Muscle of back (tissue), 11 donors: ENCODE measurements around the gene GRIPAP1. TPM values are rescaled to one million over a fixed set of nuclear protein-coding genes. Genes with fewer than 3 reads are reported as not detected.

ENCODE experiments used
- DNase-seq, 3 donors: peaks; one replicate each; pipeline versions ENCODE4 v3.0.0 to v3.0.0-alpha.2; 2013
- polyA plus RNA-seq, 10 donors: library from polyadenylated mRNA; unstranded; fragments of 120-200 nt; gene quantifications; one replicate each; pipeline ENCODE4 v1.2.1, GENCODE V29; 2013; ENCODE audit not compliant: insufficient read length in 10 of 10

Gene GRIPAP1
- polyA plus RNA-seq, 10 donors, result 16.9 to 34.3 (median 23.9) TPM

- no peak for DNase-seq
These were observed 41.8 kb downstream of the GRIPAP1 start for GRCh38 chrX:48960291-48960690.

- DNase-seq, result peak; percentile 33 to 76 (median 38)
These were observed 43.4 kb downstream of the GRIPAP1 start for GRCh38 chrX:48958635-48959094.

DNA sequence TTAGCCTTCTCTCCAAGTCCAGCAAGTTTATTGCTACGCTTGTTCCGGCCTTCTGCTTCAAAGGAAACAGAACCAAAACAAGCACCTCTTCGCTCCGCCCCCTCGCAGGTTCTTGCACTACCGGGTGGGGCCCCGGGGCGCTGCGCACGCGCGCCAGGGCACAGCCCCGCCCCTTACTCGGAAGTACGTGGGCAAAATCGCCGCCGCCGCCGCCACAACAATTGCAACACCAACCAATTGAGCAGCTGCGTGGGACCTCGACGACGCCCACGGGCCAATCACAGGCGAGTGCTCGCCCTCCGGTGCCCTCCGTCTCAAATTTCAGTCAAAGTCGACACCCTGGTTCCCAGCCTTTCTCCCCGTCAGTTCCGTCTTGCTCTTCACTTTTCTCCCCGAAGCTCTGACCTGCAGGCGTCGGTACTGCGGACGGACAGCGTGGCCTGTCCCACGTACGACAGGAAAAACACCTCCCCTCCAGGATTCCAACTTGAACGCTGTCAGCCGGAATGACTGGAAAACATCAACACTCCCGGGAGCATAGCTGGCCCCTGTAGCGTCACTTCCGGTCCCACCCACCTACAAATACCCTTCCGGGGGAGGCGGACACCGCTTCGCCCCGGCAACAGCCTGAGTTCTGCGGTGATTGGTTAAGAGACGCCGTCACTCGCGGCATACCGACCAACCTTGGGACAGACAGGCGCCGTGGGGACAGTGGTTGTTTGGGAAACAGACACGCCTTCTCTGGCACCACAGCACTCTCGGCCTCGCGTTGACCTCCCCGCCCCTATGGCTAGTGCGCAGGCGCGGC lies 44.0 kb downstream of the GRIPAP1 start:
- DNase-seq, result peak; percentile 95 to 98 (median 98)

DNA sequence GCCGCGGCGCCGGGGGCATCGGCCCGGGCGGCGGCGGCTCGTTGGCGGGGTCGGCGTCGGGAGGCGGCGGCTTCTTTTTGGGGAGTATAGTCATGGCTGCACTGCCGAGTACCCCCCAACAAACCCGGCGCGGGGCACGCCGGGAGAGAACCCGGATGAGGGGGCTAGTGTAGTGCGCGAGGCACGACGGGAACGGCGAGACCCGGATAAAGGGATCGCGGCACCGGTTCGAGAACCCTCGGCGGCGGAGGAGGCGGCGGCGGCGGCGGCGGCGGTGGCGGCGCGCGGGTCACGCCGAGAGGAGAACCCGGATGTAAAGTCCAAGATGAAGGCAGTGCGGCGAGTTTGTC lies 44.6 kb downstream of the GRIPAP1 start, which contains the start of gene OTUD5:
OTUD5 (minus strand) TSS at position 131 of the 350 bp plus-strand sequence; CDS start at position 94, 37 bp downstream.
- DNase-seq, result peak in 2 of 3 donors; percentile 52 to 69

GRCh38 chrX:48956728-48957414 lies 45.2 kb downstream of the GRIPAP1 start:
- DNase-seq, result no peak

GRCh38 chrX:48948589-48948988 lies 53.5 kb downstream of the GRIPAP1 start:
- DNase-seq, result no peak

DNA sequence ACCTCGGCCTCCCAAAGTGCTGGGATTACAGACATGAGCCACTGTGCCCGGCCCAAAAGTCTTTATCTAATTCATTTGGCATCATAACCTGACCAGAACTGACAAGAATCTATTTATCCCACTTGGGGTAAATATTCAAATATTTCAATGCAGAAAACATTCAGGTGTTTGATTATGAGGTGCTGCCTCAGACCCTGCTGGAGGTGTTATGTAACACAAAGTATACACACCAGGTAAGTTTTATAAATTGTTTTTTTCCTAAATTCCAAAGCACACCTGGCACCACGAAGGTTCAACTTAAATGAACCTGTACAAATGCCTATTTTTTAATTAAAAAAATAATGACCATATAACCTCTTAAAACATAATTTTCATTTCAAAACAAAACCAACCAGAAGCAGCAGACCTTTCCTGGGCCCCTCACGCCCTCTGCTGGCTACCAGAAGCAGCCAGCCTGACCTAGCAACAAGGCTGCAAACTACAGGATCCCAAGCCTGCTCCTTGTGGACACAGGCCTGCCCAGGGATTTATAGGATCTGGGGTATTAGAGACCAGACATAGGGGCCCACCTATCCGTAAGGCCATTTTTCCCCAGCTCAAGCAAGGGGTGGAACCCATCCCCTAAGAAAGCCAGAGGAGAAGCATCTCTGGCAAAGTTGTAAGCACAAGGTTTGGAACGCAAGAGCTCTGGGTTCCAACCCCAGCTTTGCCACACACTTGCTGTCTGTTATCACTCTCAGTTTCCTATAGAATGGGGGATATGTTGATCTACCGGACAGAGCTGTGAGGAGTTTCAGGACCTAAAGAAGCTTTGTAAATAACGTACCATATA lies 56.3 kb downstream of the GRIPAP1 start:
- DNase-seq, result peak; percentile 7 to 59 (median 40)

DNA sequence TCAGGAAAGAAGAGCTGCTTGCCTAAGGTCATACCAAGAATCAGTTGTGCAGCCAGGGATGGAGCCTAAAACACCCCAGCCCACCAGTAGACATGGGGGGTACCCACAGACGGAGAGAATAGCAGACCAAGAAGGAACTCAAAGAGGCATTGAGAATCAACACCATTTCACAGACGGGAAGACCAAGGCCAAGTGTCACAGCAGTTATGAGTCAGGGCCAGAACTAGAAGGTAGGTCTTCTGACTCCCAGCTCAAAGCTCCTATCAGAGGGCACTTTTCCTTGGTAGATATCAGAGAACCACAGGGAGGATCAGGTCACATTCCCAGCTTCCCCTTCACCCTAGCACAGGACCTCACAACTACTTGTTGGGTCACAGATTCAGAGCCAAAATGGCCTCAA lies 59.2 kb downstream of the GRIPAP1 start:
- no peak for DNase-seq

GRCh38 chrX:48940404-48940955 lies 61.6 kb downstream of the GRIPAP1 start:
- DNase-seq, result no peak

DNA sequence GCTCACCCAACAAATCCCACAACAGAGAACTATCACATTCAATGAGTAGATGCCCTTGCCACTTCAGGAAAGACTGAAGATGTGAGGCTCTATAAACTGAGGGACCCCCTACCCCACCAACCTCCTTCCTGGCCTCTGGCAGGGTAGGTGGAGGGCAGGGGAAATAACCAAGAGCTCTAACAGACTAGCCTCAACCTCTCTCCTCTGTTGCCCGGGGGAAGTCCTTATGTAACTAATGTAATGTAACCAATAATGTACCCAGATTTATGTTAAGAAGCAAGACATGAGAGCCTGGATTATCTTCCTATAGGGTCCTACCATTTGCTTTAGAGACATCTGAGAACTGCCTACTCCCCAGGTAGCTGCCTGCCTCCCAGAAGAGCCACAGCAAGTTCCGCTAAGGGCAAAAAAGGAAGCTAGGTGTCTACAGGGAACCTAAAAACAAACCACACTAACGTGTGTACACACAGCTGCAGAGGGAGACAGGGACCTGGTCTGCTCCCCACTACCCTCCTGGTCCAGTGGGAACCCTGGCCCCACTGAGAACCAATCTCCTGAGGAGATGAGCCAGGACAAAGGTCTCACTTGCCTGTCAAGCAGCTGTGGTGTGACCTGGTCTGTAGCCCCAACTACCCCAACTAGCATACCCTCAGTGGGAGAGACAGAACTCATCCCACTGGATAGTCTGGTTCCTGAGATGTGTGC lies 62.4 kb downstream of the GRIPAP1 start:
- no peak for DNase-seq

- no peak for DNase-seq
These were observed 63.2 kb downstream of the GRIPAP1 start for GRCh38 chrX:48938721-48939425.

DNA sequence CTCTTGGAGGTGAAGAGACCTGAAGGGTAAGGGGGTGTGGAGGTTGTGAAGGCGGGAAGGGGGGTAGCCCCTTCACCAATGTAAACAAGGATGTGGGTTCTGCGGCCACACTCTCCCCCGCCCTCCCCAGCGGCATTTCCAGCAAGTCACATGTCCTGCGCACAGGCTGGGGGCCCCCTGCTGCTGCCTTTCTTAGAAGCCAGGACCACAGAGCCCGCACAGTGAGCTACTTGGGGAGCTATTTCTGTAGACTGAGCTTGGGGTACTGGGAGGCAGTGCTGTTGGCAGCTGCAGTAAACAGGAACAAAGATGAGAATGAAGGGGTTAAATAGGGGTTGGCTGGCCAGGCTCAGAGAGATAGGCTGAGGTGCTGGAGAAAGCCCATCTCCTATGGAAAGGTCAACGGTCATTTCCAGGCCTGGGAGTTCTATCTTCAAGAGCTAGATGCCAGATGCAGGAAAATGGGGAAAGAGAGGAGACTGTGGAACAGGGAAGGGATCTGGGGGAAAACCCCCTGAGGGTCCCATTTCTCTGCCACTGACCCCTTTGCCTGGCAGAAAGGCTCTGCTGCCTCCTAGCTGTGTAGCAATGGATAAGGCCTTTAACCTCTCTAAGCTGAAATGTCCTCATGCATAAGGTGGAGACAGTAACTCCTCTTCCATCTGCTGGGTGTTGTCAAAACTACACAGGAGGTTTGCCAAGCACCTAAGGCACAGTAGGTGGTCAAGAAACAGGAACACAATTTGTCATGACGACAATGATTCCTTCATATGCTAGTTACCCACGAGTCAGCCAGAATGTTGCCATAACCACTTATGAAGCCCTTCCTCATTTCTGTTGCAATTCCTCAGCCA lies 64.8 kb downstream of the GRIPAP1 start:
- DNase-seq, result no peak

GRCh38 chrX:48936429-48937053 lies 65.5 kb downstream of the GRIPAP1 start:
- no peak for DNase-seq

- DNase-seq, result no peak
These were observed 66.8 kb downstream of the GRIPAP1 start for GRCh38 chrX:48935301-48935670.

DNA sequence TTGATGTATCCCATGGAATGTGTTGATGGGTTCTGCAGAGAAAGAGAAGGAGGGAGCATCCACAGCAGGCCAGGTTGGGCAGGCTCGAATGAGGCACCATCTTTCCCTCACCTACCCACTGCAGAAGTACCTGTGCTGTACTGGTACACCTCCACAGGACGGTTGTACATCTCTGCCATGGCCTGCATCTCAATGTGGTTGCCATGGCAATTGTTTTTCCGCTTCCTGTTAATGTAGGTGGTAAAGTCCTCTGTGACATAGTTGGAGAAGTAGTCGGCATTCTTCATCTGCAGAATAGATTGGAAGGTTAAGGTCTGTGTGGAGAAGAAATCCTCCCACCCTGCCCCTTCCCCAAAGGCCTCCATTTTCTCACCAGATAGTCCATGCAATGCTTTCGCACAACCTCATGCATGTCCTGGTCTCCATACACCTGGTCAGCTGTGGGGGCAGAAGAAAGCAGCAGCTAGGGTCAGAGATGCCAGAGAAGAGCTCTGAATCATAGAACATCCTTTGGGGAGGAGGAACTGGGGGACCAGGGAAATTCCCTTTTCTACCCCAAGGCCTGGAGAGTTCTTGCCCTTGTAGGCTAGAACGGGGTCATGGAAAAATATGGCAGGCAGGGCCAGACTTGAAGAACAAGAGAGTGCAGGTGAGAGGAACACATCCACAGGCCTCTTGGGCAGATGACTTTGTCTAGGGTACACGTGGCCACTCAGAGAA lies 67.3 kb downstream of the GRIPAP1 start:
- no peak for DNase-seq

GRCh38 chrX:48933757-48934156 lies 68.3 kb downstream of the GRIPAP1 start:
- no peak for DNase-seq

GRCh38 chrX:48927736-48928382 lies 74.2 kb downstream of the GRIPAP1 start:
- no peak for DNase-seq

DNA sequence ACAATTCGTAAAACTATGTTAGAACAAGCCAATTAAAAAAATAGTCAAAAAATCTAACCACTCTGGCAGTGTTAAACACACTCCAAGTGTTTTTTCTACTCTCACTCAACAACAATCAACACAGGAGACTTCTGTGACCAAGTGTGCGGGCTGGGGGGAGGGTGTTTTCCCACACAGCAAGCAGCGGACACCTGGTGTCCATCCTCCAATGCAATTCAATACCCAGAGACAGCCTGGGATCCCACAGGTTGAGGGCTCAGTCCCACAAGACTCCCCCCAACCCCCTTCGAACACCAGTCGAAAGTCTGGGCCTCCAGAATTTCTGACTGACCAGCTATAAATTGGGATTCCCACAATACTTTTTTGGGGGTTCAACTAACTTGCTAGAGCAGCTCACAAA lies 74.9 kb downstream of the GRIPAP1 start:
- no peak for DNase-seq
